Right hindlimb (tissue), 1 donor: Measurements from ENCODE around the gene SLC6A19.

Experiments
- DNase-seq: peaks from one replicate; pipeline ENCODE4 v3.0.0-alpha.2; 2018

The SLC6A19 gene

GRCh38 chr5:1181451-1182359 is 19.7 kb upstream of the SLC6A19 start:
- DNase-seq, result no peak

- no peak for DNase-seq
Measured at GRCh38 chr5:1182360-1182632, 19.1 kb upstream of the SLC6A19 start.

GRCh38 chr5:1182633-1183423 is 18.6 kb upstream of the SLC6A19 start:
- no peak for DNase-seq

- DNase-seq, result no peak
Measured at GRCh38 chr5:1183424-1184162, 17.8 kb upstream of the SLC6A19 start.

GRCh38 chr5:1184163-1184470 is 17.3 kb upstream of the SLC6A19 start:
- no peak for DNase-seq

- DNase-seq, result no peak
Measured at GRCh38 chr5:1184481-1184880, 16.9 kb upstream of the SLC6A19 start.

- DNase-seq, result no peak
Measured at GRCh38 chr5:1185038-1185627, 16.3 kb upstream of the SLC6A19 start.

- DNase-seq, result no peak
Measured at GRCh38 chr5:1185629-1186350, 15.6 kb upstream of the SLC6A19 start.

GRCh38 chr5:1186351-1187233 is 14.8 kb upstream of the SLC6A19 start:
- DNase-seq, result no peak

- no peak for DNase-seq
Measured at GRCh38 chr5:1187234-1187949, 14.0 kb upstream of the SLC6A19 start.

- no peak for DNase-seq
Measured at GRCh38 chr5:1187950-1188334, 13.5 kb upstream of the SLC6A19 start.

GRCh38 chr5:1188464-1188863 is 12.9 kb upstream of the SLC6A19 start:
- no peak for DNase-seq

- DNase-seq, result no peak
Measured at GRCh38 chr5:1189269-1189668, 12.1 kb upstream of the SLC6A19 start.

- DNase-seq, result no peak
Measured at GRCh38 chr5:1190278-1190677, 11.1 kb upstream of the SLC6A19 start.

GRCh38 chr5:1190837-1191239 is 10.6 kb upstream of the SLC6A19 start:
- no peak for DNase-seq

- no peak for DNase-seq
Measured at GRCh38 chr5:1192971-1193590, 8.3 kb upstream of the SLC6A19 start.

GRCh38 chr5:1193591-1193985 is 7.8 kb upstream of the SLC6A19 start:
- DNase-seq, result no peak

- DNase-seq, result no peak
Measured at GRCh38 chr5:1194378-1194777, 7.0 kb upstream of the SLC6A19 start.

GRCh38 chr5:1195439-1195838 is 6.0 kb upstream of the SLC6A19 start:
- no peak for DNase-seq

GRCh38 chr5:1195916-1196315 is 5.5 kb upstream of the SLC6A19 start:
- DNase-seq, result no peak

- no peak for DNase-seq
Measured at GRCh38 chr5:1196562-1196961, 4.8 kb upstream of the SLC6A19 start.
